ENCODE measurements around the gene COL26A1. TPM values are rescaled to one million over a fixed set of nuclear protein-coding genes. Genes with fewer than 3 reads are reported as not detected.
A peak's percentile ranks its signal among the peaks of the same experiment; 100 is the strongest.

COL26A1 gene
- total RNA-seq, 1 experiment from 2014 or later: not detected

- no peak for DNase-seq
- no peak for ATAC-seq
- TF ChIP-seq EZH2phosphoT487 (IDR thresholded peaks at IDR 0.05; ENCODE audit: borderline replicate concordance, low read length) (no peak), CTCF (conservative IDR thresholded peaks at IDR 0.05; ENCODE audit: low read depth, low read length) (no peak), EZH2 (IDR thresholded peaks at IDR 0.05; ENCODE audit: low read length, unreplicated experiment) (no peak)
- BruUV-seq (replicated peaks): no TSS peak
- POLR2A ChIA-PET (ENCODE audit: unreplicated experiment): no interaction called here
- Histone ChIP-seq H3K79me2 (ENCODE audit: low read length) (no peaks in the 10 kb centered on the region), H3K36me3 (ENCODE audit: low read depth, low read length) (no peaks in the 10 kb centered on the region), H3K27me3 (ENCODE audit: low read length) (0 out of 2 replicates have a peak, but pooled peaks cover 5% of the 10 kb centered on the region), H3K27ac (ENCODE audit: low read length) (no peak overlapping the region), H2AFZ (ENCODE audit: low read length) (no peak overlapping the region), H3K9me3 (ENCODE audit: low read length) (no peaks in the 10 kb centered on the region), H3K4me1 (ENCODE audit: insufficient read depth, low read length) (no peaks in the 10 kb centered on the region), H3K4me2 (ENCODE audit: low read length) (no peak overlapping the region), H3F3A (ENCODE audit: low read length, unreplicated experiment) (no peaks in the 10 kb centered on the region), H4K20me1 (ENCODE audit: low read length) (no peaks in the 10 kb centered on the region), H3K9ac (ENCODE audit: low read length) (no peak overlapping the region), H3K9me2 (replicated peaks; ENCODE audit: low read length) (no peaks in the 10 kb centered on the region), H3K4me3 (ENCODE audit: low read length) (no peak overlapping the region)
- CTCF ChIA-PET: no interaction called here
- intact Hi-C loops (cut with micrococcal nuclease): no loop called here
Measured at GRCh38 chr7:101370836-101371235, 8.2 kb downstream of the COL26A1 start.

- no peaks in the 10 kb centered on the region for H3K79me2 ChIP-seq (ENCODE audit: low read length)
- no peaks in the 10 kb centered on the region for H4K20me1 ChIP-seq (ENCODE audit: low read length)
- H3K9me2 ChIP-seq (replicated peaks; ENCODE audit: low read length): no peaks in the 10 kb centered on the region
- H3K4me2 ChIP-seq (ENCODE audit: low read length): no peak overlapping the region
- no peak for TF ChIP-seq EZH2phosphoT487 (IDR thresholded peaks at IDR 0.05; ENCODE audit: borderline replicate concordance, low read length)
- no peak for TF ChIP-seq EZH2 (IDR thresholded peaks at IDR 0.05; ENCODE audit: low read length, unreplicated experiment)
- no peak for TF ChIP-seq CTCF (conservative IDR thresholded peaks at IDR 0.05; ENCODE audit: low read depth, low read length)
- CTCF ChIA-PET: no interaction called here
- BruUV-seq (replicated peaks): no TSS peak
- H3K4me3 ChIP-seq (ENCODE audit: low read length): no peak overlapping the region
- H3K9me3 ChIP-seq (ENCODE audit: low read length): no peaks in the 10 kb centered on the region
- ATAC-seq: peak; percentile 50
- intact Hi-C loops (cut with micrococcal nuclease): no loop called here
- H3K27ac ChIP-seq (ENCODE audit: low read length): no peak overlapping the region
- no peaks in the 10 kb centered on the region for H3K36me3 ChIP-seq (ENCODE audit: low read depth, low read length)
- H3K9ac ChIP-seq (ENCODE audit: low read length): no peak overlapping the region
- DNase-seq: peak; percentile 16
- H3K4me1 ChIP-seq (ENCODE audit: insufficient read depth, low read length): no peaks in the 10 kb centered on the region
- POLR2A ChIA-PET (ENCODE audit: unreplicated experiment): interaction anchor here (0.6 kb wide), 1 partner anchor 20 kb away, joined by 3 read pairs; no protein-coding TSS in a partner anchor
- H3F3A ChIP-seq (ENCODE audit: low read length, unreplicated experiment): no peaks in the 10 kb centered on the region
- H2AFZ ChIP-seq (ENCODE audit: low read length): no peak overlapping the region
- H3K27me3 ChIP-seq (ENCODE audit: low read length): 0 out of 2 replicates have a peak, but pooled peaks cover 5% of the 10 kb centered on the region
Measured at GRCh38 chr7:101373812-101374614, 11.3 kb downstream of the COL26A1 start.

- TF ChIP-seq EZH2phosphoT487 (IDR thresholded peaks at IDR 0.05; ENCODE audit: borderline replicate concordance, low read length) (no peak), CTCF (conservative IDR thresholded peaks at IDR 0.05; ENCODE audit: low read depth, low read length) (no peak), EZH2 (IDR thresholded peaks at IDR 0.05; ENCODE audit: low read length, unreplicated experiment) (no peak)
- Histone ChIP-seq H3K4me2 (ENCODE audit: low read length) (no peak overlapping the region), H3K27ac (ENCODE audit: low read length) (no peak overlapping the region), H3K27me3 (ENCODE audit: low read length) (0 out of 2 replicates have a peak, but pooled peaks cover 5% of the 10 kb centered on the region), H3K36me3 (ENCODE audit: low read depth, low read length) (no peaks in the 10 kb centered on the region), H4K20me1 (ENCODE audit: low read length) (no peaks in the 10 kb centered on the region), H2AFZ (ENCODE audit: low read length) (no peak overlapping the region), H3K9me2 (replicated peaks; ENCODE audit: low read length) (no peaks in the 10 kb centered on the region), H3K9ac (ENCODE audit: low read length) (no peak overlapping the region), H3K4me3 (ENCODE audit: low read length) (no peak overlapping the region), H3F3A (ENCODE audit: low read length, unreplicated experiment) (no peaks in the 10 kb centered on the region), H3K9me3 (ENCODE audit: low read length) (no peaks in the 10 kb centered on the region), H3K79me2 (ENCODE audit: low read length) (no peaks in the 10 kb centered on the region), H3K4me1 (ENCODE audit: insufficient read depth, low read length) (no peaks in the 10 kb centered on the region)
- ChIA-PET POLR2A (ENCODE audit: unreplicated experiment) (no interaction called here), CTCF (no interaction called here)
- DNase-seq (no peak), ATAC-seq (no peak)
- intact Hi-C loops (cut with micrococcal nuclease): no loop called here
- no TSS peak for BruUV-seq (replicated peaks)
Measured at GRCh38 chr7:101374990-101375389, 12.3 kb downstream of the COL26A1 start.

All from PC-3 (cell line).